CD4-positive, alpha-beta T cell treated with Interleukin-4 for 4 hours (primary cell): Measurements from ENCODE around the gene HOXB5.
A peak's percentile ranks its signal among the peaks of the same experiment; 100 is the strongest.

Experiments used
- DNase-seq: peaks from one replicate; pipeline ENCODE4 v3.0.0-alpha.2; 2020

HOXB5 gene

GRCh38 chr17:48545022-48545375, 48.6 kb downstream of the HOXB5 start, which contains the start of gene HOXB2:
TSS of gene HOXB2 (minus strand) at chr17:48545109. CDS start at chr17:48544911, 198 bp downstream.
- no peak for DNase-seq

- peak; percentile 42 for DNase-seq
These were observed 49.1 kb downstream of the HOXB5 start for GRCh38 chr17:48544349-48545021.

GRCh38 chr17:48543854-48544348, 49.7 kb downstream of the HOXB5 start:
- DNase-seq = peak; percentile 13

GRCh38 chr17:48543107-48543853, 50.3 kb downstream of the HOXB5 start:
- peak; percentile 62 for DNase-seq

DNA sequence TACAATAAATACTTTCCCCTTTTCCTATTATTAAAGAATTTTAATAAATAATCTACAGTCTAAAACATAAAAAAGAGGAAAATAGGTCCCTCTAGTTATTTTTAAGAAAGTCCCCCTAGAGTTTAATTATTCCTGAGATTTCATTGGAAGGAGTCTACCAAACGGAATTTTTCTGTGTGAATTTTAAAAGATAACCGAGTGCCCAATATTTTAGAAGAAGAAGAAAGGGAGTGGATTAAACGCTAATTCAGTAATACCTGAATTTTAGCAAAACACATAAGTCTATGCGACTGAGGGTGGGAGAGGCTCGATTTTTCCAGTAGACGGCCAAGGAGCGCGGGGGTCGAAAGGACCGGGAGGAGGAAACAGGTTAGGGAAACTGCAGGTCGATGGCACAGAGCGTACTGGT, 50.9 kb downstream of the HOXB5 start:
- no peak for DNase-seq

- DNase-seq = peak; percentile 21
These were observed 51.4 kb downstream of the HOXB5 start for GRCh38 chr17:48542114-48542656.

DNA sequence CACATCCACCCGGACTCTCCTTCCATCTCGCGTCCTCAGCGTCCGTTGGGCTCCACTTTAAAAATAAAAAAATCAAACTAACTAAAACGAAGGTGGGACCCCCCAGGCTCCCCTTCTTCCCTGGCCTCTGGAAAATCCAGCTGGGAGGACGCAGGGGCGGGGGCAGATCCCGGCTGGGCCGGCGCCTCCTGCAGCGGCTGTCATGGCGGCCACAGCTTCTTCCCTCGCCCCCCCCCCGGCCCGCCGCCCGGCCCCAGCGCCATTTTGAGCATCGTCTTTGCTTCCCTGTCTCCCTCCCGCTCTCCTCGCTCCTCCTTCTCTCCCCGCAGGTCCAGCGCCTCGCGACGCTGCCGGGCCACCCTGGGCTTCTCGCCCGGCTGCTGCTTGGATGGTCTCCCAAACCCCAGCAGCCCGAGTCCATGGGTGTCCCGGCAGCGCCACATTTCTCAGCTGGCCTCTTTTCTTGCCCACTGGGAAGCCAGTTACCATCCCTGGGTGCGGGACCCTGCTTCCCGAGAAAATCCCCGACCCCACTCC, 51.9 kb downstream of the HOXB5 start:
- DNase-seq = peak; percentile 35
